HG02678 (cell line): ENCODE measurements around the gene ADA.
"Not testable (repeated sequence)": the region's sequence is repeated elsewhere in the genome, so short reads cannot be mapped to it uniquely, and the experiment has no call there.

Experiments used
- ATAC-seq: cut with Tn5 transposase; IDR thresholded peaks from one replicate; pipeline ENCODE4 v1.9.1; 2021; ENCODE audit warnings: mild to moderate bottlenecking, moderate library complexity; ENCODE audit not compliant: unreplicated experiment

Gene ADA

DNA sequence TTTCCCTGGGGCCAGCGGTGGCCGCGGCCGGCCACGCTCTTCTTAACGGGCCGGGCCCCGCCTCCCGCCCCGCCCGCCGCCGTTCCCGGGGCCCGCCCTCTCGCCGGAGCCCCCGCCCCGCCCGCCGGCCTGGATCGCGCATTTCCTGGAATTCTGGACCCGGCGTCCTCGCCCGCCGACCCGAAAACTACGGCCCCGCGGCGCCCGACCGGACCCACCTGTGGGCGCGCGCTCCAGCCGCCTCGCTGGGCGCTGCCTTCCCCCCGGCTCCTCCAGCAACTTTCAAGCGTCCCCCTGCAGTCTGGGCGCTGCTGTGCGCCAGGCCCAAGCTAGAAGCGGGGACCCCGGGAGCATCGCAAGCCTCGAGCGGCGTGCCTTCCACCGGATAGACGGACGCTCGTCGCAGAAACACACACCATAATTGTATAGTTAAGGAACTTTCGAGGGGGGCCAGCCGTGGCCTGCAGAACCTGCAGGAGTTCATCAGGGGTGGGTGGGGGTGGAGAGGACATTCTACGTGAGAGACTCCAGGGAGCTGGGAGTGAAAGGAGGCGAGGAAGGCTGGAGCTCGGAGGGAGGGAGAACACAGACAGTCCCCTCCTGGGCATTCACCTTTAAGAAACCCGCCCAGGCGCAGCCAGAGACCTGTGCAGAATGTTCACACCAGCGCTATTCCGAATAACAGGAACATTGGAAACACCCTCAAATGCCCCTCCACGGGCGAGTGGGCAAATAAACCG lies at the start of gene ADA:
Gene ADA, minus strand, starts transcription at position 16 of the 740 bp plus-strand sequence. CDS start 92 bp downstream, outside the sequence.
- no peak for ATAC-seq

DNA sequence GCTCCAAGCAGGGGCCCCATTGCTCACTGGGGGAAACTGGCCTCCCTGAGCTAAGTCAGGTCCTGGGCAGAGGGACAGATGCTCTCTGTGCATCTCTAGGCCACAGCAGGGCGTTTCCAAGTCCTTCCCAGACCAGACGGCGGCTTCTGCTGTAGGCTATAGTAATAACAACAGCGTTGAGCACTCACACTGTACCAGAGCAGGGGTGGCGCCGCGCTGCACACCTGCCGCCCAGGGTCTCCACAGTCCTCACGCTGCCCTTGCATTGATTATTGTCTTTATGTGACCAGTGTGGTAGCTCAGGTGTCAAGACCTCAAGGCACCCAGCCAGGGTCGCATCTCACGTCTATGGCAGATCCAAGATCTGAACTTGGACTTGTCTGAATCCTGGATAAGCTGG lies 48.8 kb upstream of the ADA start:
- ATAC-seq: no peak

DNA sequence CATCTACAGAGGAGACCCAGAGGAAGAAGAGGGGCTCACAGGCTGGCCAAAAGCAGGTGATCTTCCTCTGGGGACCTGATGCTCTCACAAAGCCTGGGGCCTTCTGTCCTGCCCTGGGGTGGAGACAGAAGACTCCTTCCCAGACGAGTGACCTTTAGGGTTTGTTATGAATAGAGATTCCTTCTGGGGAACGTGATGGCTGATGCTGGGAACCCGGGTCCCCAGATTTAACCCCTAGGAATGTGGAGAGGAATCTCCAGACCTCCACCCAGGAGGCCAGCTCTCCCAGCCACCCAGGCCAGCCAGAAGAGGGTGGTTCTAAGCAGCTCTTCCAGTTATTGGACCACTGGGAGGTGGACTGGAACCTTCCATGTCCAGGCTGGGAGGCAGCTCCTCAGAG lies 46.9 kb upstream of the ADA start:
- ATAC-seq: no peak

GRCh38 chr20:44697041-44697440 lies 45.5 kb upstream of the ADA start:
- not testable (repeated sequence) for ATAC-seq

DNA sequence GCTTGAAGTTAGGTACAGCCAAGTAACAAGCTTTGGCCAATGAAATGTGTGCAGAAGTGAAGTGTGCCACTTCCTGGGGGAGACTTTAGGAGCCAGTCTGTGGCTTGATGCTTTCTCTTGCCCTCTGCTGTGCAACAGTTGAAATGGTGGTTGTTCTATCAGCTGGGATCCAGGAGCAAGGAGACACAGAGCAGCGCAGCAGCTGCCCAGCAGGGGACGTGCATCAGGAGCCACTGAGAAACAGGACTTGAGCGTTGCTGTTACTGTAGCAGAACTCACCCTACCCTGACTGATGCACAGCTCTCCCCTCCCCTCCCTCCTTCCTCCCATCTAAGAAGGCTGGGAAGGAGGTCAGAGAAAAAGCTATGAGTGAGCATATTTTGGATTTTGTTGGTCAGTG lies 44.8 kb upstream of the ADA start:
- ATAC-seq: no peak

DNA sequence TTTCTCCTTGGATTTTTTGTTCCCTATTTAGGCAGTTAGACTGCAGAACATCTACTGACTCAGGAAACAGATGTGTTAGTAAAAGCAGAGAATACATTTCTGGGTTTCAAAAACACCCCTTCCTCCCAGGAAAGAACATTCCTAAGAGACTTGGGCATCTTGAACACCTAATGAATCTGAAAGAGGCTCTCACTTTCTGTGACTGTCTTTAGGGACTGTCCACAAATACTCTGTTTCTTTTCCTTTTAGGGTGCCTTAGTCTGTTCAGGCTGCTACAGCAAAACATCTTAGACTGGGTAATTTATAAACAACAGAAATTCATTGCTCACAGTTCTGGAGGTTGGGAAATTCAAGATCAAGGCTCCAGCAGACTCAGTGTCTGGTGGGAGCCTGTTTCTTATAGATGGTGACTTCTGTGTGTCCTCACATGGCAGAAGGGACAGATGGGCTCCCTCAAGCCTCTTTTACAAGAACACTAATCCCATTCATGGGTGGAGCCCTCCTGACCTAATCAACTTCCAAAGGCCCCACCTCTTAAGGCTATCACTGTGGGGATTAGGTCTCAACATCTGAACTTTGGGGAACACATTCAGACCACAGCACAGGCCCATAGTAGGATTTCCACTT lies 44.3 kb upstream of the ADA start:
- no peak for ATAC-seq

DNA sequence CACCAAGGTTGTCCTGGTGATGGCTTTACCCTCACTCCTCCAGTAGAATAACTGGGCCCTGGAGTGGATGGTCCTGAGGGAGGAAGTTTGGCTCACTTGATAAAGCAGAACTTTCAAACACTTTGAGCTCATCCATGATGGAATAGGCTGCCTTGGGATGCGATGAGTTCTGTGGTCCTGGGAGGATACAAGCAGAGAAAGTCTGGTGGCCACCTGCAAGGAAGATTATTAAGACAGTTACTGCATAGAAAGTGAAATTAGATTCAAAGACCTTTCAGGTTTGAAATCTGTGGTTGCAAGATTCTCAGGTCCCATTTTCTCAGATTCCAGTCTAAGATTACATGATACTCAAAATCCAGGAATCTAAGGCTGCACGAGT lies 43.8 kb upstream of the ADA start:
- no peak for ATAC-seq

GRCh38 chr20:44694159-44694558 lies 42.7 kb upstream of the ADA start:
- no peak for ATAC-seq

DNA sequence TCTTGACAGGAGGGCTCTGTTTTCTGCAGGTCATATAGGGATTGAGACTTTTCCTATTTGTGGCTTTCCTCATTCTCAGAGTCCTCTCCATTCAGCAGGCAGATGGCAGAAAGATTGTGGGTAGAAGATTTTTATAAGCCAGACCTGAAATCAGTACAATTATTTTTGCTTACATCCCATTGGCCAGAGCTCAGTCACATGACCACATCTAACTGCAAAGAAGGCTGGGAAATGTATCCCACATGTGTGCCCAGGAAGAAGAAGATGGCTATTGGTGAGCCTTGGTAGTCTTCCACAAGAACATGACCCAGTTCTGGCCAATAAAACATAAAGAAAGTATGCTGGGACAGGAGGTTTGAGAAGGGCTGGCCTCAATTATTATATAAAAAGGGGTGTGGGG lies 42.1 kb upstream of the ADA start:
- no peak for ATAC-seq

DNA sequence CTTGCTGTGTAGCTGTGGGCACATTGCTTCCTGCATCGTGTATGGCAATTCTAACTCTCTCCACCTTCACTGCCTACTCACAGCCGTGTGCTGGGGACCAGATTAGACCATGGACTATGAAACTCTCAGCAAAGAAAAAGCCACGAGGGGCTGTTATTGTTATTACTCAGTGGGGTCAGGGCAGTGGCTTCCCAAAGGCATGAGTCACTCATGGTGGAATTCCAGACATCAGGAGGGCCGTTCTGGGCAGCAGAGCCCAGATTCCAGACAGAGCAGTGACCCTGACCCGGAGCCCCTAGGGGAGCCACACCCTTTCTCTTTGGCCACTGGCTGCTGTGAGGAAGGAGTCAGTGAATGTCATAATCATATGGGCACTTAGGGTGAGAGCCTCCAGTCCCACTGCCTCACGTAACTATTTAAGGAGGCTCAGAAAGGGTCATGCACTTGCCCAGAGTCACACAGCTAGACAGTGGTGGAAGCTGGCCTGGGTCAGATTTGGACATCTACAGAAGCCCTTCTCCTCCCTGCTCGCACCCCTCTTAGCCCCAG lies 41.5 kb upstream of the ADA start:
- ATAC-seq: no peak

GRCh38 chr20:44691424-44692423 lies 40.2 kb upstream of the ADA start:
- ATAC-seq: no peak

GRCh38 chr20:44690781-44691423 lies 39.4 kb upstream of the ADA start:
- ATAC-seq: no peak

GRCh38 chr20:44689809-44690208 lies 38.3 kb upstream of the ADA start:
- ATAC-seq: no peak

DNA sequence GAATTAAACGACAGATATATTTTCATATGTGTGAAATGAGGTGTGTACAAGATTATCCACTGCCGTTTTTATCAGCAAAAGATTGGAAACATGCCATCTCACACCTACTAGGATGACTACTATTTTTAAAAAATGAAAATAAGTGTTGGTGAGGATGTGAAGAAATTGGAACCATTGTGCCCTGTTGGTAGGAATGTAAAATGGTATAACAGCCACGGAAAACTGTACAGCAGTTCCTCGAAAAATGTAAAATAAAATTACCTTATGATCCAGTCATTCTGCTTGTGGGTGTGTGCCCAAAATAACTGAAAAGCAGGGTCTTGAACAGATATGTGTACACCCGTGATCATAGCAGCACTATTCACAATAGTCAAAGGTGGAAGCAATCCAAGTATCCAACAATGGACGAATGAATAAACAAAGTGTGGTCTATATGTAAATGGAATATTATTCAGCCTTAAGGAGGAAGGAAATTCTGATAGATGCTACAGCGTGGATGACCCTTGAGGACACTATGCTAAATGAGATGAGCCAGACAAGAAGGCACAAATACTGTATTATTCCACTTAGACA lies 36.6 kb upstream of the ADA start:
- ATAC-seq: no peak

DNA sequence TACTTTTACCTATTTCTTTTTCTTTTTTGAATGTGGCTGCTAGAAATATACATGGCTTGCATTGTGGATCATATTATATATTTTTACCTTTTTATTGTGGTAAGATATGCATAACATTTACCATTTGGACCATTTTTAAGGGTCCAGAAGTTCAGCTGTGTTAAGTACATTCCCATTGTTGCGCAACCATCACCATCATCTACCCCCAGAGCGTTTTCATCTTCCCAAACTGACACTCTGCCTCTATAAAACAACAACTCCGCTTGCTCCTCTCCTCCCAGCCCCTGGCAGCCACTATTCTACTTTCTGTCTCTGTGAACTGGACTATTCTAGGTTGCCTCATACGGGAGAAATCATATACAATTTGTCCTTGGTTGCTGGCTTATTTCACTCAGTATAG lies 35.4 kb upstream of the ADA start:
- no peak for ATAC-seq

- no peak for ATAC-seq
Observed at GRCh38 chr20:44684047-44684967, 32.8 kb upstream of the ADA start.

- ATAC-seq: no peak
Observed at GRCh38 chr20:44683263-44684046, 32.0 kb upstream of the ADA start.

- no peak for ATAC-seq
Observed at GRCh38 chr20:44681796-44682566, 30.5 kb upstream of the ADA start.
